WTC11 (cell line): ENCODE data around the gene C2orf76.

Experiments
- CBFB ChIP-seq: sonication (generic); formaldehyde crosslinking; IDR thresholded peaks from 2 replicates; pipeline ENCODE4 v1.8.1; 2022; ENCODE audit warnings: mild to moderate bottlenecking, low read depth, missing genetic modification reagents
- JUN ChIP-seq: sonication (generic); formaldehyde crosslinking; IDR thresholded peaks from 2 replicates; pipeline ENCODE4 v1.8.0; 2023; ENCODE audit warnings: mild to moderate bottlenecking, missing genetic modification reagents
- KAT7 ChIP-seq: sonication (generic); formaldehyde crosslinking; IDR thresholded peaks from 2 replicates; pipeline ENCODE4 v1.8.1; 2023; ENCODE audit warnings: missing genetic modification reagents, mild to moderate bottlenecking, borderline replicate concordance
- NFYB ChIP-seq: sonication (generic); formaldehyde crosslinking; conservative IDR thresholded peaks from 2 replicates; pipeline ENCODE4 v1.8.0; 2022; ENCODE audit warnings: low read depth, missing genetic modification reagents
- STAT6 ChIP-seq: sonication (generic); formaldehyde crosslinking; conservative IDR thresholded peaks from 2 replicates; pipeline ENCODE4 v1.8.1; 2023; ENCODE audit warnings: mild to moderate bottlenecking, low read depth, missing genetic modification reagents, moderate library complexity
- TF ChIP-seq, protein P1 (sequence below): fragments of 200-600 bp; IDR thresholded peaks from 2 replicates; pipeline ENCODE4 v1.8.0; 2022; ENCODE audit warnings: antibody characterized with exemption
- TF ChIP-seq, protein P2 (sequence below): sonication (generic); formaldehyde crosslinking; IDR thresholded peaks from 2 replicates; pipeline ENCODE4 v1.8.1; 2022; ENCODE audit warnings: low read depth, mild to moderate bottlenecking, moderate library complexity, missing genetic modification reagents, borderline replicate concordance

DNA sequence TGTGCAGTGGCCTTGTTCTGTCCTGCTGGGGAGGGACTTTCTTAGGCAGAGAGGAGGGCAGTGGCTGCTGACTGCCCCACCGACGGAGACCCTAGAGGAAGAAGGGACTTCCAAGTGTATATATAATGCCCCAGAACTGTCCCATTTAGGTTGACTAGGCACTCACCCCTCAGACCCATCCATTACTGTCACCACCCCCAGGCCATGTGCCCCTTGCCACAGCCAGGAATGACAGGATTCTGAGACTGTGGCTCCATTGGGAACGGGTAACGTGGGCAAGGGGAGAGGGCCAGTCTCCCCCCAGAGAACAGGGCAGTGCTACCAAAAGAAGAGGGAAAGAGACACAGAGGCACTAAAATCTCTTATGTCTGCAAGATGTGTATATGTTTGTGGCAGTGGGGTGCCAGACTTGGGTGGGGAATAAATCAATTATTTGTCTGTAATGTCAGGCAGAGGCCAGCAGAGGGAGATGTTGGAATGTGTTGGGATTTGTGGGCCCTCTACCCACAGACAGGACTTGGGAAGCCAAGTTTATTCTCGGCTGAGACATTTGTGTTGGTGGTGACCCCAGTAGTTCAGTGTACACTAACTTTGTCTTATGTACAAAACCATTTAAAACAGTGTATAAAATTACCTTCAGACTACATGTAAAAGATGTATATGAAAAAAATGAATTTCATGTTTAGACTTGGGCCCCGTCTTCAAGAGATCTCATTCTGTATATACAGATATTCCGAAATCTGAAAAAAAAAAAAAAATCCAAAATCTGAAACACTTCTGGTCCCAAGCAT lies 41.0 kb upstream of the C2orf76 start:
- no peak for TF ChIP-seq KAT7 (CRISPR knock-in tag)
- no peak for TF ChIP-seq CBFB
- no peak for TF ChIP-seq STAT6 (CRISPR knock-in tag)
- TF ChIP-seq JUN (CRISPR knock-in tag) = no peak
- TF ChIP-seq, protein P1, sequence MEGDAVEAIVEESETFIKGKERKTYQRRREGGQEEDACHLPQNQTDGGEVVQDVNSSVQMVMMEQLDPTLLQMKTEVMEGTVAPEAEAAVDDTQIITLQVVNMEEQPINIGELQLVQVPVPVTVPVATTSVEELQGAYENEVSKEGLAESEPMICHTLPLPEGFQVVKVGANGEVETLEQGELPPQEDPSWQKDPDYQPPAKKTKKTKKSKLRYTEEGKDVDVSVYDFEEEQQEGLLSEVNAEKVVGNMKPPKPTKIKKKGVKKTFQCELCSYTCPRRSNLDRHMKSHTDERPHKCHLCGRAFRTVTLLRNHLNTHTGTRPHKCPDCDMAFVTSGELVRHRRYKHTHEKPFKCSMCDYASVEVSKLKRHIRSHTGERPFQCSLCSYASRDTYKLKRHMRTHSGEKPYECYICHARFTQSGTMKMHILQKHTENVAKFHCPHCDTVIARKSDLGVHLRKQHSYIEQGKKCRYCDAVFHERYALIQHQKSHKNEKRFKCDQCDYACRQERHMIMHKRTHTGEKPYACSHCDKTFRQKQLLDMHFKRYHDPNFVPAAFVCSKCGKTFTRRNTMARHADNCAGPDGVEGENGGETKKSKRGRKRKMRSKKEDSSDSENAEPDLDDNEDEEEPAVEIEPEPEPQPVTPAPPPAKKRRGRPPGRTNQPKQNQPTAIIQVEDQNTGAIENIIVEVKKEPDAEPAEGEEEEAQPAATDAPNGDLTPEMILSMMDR = peak; percentile 73
- no peak for TF ChIP-seq NFYB (CRISPR knock-in tag)
- TF ChIP-seq, protein P2, sequence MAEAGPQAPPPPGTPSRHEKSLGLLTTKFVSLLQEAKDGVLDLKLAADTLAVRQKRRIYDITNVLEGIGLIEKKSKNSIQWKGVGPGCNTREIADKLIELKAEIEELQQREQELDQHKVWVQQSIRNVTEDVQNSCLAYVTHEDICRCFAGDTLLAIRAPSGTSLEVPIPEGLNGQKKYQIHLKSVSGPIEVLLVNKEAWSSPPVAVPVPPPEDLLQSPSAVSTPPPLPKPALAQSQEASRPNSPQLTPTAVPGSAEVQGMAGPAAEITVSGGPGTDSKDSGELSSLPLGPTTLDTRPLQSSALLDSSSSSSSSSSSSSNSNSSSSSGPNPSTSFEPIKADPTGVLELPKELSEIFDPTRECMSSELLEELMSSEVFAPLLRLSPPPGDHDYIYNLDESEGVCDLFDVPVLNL = no peak
